Erythroblast (primary cell): ENCODE data around the gene CHAMP1.

Source experiments
- GATA1 ChIP-seq: IDR thresholded peaks from 2 replicates; pipeline ENCODE4 v1.6.1; 2011; ENCODE audit warnings: low read depth, mild to moderate bottlenecking, control low read depth, low read length, moderate library complexity
- POLR2A ChIP-seq: IDR thresholded peaks from 2 replicates; pipeline ENCODE4 v1.6.1; 2011; ENCODE audit warnings: mild to moderate bottlenecking, low read length

- no peak for TF ChIP-seq POLR2A
- no peak for TF ChIP-seq GATA1
Measured at GRCh38 chr13:114324334-114324733, 10.0 kb downstream of the CHAMP1 start.
